ENCODE measurements around the gene C16orf78. TPM values are rescaled to one million over a fixed set of nuclear protein-coding genes. Genes with fewer than 3 reads are reported as not detected.
"Not testable (repeated sequence)": the region's sequence is repeated elsewhere in the genome, so short reads cannot be mapped to it uniquely, and the experiment has no call there.

C16orf78 gene
- total RNA-seq, 1 donor from 2014 or later = not detected

DNA sequence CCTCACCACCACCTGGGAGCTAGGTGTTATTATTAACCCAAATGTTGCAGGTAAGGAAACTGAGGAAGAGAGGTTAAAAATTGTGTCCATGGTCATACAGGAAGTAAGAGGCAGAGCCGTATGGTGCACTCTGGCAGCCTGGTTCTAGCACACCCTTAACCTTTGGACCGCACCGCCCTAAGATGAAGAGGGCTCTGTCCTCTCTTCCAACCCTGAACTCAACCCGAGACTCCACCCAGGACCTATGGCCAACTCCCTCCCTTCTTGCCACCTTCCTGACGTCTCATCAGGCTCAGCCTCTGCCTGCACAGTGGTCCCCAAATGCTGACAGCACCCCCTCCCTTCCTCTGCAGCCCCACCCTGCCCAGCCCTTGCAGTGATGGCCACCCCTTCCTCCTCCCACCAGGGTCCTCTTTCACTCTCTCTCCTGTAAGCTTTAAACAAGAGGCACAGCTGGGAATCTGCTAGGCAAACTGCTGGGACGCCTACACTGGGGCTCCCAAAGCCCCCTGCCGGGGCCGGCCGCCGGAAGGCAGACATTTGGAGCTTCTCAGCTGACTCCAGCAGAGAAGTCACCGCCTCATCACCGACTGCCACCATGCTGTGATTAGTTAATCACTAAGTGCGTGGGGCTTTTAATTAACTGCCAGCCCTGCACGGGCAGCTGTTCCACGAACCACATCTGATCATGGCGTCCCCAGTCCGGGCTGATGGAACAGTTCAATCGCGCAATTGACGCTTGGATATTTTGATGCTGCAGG lies 16.7 kb upstream of the C16orf78 start:
- no peak for DNase-seq (ENCODE audit: extremely low spot score in 2 of 2)

DNA sequence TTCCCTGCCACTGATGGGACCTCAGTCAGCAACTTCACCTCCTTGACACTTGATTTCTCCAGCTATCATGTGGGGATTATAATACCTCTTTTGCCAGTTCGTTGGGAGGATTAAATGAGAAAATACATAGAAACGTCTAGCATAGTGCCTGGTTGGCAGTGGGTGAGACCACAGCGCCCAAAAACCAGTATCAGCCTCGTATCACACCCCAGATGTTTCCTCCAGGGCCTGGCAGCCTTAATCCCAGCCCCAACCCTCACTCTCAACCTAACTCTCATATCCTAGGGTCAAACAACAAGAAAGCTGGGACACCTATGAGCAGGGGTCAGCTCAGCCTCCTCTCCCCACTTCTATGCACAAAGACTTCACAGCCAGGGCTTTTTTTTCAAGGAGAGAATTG lies 14.0 kb upstream of the C16orf78 start:
- no peak overlapping the region for H3K27ac ChIP-seq
- intact Hi-C loops (cut with DNase I) = loop anchor here (10.0 kb wide), 1 partner anchor 665 kb away; no protein-coding TSS in a partner anchor
- no peak for DNase-seq (ENCODE audit: extremely low spot score in 2 of 2)
- H3K4me1 ChIP-seq = no peaks in the 10 kb centered on the region
- no peak overlapping the region for H3K4me3 ChIP-seq
- H3K36me3 ChIP-seq = no peaks in the 10 kb centered on the region
- H3K27me3 ChIP-seq = no peaks in the 10 kb centered on the region
- TF ChIP-seq POLR2A (IDR thresholded peaks at IDR 0.05) (no peak), POLR2AphosphoS5 (IDR thresholded peaks at IDR 0.05; ENCODE audit: insufficient read depth in 1 of 2, low read depth in 1 of 2) (no peak)
- TF ChIP-seq, protein P1, sequence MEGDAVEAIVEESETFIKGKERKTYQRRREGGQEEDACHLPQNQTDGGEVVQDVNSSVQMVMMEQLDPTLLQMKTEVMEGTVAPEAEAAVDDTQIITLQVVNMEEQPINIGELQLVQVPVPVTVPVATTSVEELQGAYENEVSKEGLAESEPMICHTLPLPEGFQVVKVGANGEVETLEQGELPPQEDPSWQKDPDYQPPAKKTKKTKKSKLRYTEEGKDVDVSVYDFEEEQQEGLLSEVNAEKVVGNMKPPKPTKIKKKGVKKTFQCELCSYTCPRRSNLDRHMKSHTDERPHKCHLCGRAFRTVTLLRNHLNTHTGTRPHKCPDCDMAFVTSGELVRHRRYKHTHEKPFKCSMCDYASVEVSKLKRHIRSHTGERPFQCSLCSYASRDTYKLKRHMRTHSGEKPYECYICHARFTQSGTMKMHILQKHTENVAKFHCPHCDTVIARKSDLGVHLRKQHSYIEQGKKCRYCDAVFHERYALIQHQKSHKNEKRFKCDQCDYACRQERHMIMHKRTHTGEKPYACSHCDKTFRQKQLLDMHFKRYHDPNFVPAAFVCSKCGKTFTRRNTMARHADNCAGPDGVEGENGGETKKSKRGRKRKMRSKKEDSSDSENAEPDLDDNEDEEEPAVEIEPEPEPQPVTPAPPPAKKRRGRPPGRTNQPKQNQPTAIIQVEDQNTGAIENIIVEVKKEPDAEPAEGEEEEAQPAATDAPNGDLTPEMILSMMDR (IDR thresholded peaks at IDR 0.05) = no peak
- H3K9me3 ChIP-seq = no peaks in the 10 kb centered on the region

More for the DNA sequence above, 16.7 kb upstream of the C16orf78 start:
- Histone ChIP-seq H3K4me1 (no peaks in the 10 kb centered on the region), H3K27me3 (no peaks in the 10 kb centered on the region), H3K27ac (no peak overlapping the region), H3K9me3 (no peaks in the 10 kb centered on the region), H3K4me3 (no peak overlapping the region), H3K36me3 (no peaks in the 10 kb centered on the region)
- intact Hi-C loops (cut with DNase I) = loop anchor here (10.0 kb wide), 1 partner anchor 662 kb away; no protein-coding TSS in a partner anchor
- no peak for TF ChIP-seq POLR2AphosphoS5 (IDR thresholded peaks at IDR 0.05; ENCODE audit: insufficient read depth in 1 of 2, low read depth in 1 of 2)
- TF ChIP-seq POLR2A (IDR thresholded peaks at IDR 0.05) = no peak

DNA sequence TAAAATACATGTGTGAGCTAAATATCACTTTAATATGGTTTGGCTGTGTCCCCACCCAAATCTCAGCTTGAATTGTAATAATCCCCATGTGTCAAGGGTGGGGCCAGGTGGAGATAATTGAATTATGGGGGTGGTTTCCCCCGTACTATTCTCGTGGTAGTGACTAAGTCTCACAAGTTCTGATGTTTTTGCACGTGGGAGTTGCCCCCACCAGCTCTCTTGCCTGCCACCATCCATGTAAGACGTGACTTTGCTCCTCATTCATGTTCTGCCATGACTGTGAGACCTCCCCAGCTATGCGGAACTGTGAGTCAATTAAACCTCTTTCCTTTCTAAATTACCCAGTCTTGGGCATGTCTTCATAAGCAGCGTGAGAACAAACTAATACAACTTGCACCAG lies 11.9 kb upstream of the C16orf78 start:
- DNase-seq (ENCODE audit: extremely low spot score in 2 of 2); H3K4me3 ChIP-seq; H3K9me3 ChIP-seq; intact Hi-C loops (cut with DNase I); H3K4me1 ChIP-seq; H3K36me3 ChIP-seq; H3K27ac ChIP-seq; H3K27me3 ChIP-seq: not testable (repeated sequence)

DNA sequence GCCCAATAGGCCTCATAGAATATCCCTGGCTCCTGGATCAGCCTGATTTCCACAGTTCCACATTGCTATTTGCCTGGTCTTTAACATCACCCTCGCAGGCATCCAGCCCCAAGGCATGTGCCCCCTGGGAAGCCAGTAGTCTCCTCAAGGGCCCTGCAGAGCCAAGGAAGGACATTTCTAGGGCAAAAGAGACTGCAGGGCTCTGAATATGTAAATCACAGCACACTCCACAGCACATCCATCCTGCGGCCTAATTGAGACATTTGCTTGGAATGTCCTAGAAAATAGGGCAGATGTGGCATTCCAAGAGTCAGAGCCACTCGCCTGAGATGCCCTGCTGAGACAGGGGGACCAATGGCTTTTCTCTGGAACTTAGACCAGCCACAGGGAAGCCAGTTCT lies 11.4 kb upstream of the C16orf78 start:
- TF ChIP-seq POLR2AphosphoS5 (IDR thresholded peaks at IDR 0.05; ENCODE audit: insufficient read depth in 1 of 2, low read depth in 1 of 2) (no peak), POLR2A (IDR thresholded peaks at IDR 0.05) (no peak)
- TF ChIP-seq, protein P1 (IDR thresholded peaks at IDR 0.05) = no peak
- Histone ChIP-seq H3K27me3 (no peaks in the 10 kb centered on the region), H3K4me3 (no peak overlapping the region), H3K36me3 (no peaks in the 10 kb centered on the region), H3K4me1 (no peaks in the 10 kb centered on the region), H3K27ac (no peak overlapping the region), H3K9me3 (no peaks in the 10 kb centered on the region)
- intact Hi-C loops (cut with DNase I) = no loop called here
- DNase-seq (ENCODE audit: extremely low spot score in 2 of 2) = peak in 1 of 2 donors; percentile 67

DNA sequence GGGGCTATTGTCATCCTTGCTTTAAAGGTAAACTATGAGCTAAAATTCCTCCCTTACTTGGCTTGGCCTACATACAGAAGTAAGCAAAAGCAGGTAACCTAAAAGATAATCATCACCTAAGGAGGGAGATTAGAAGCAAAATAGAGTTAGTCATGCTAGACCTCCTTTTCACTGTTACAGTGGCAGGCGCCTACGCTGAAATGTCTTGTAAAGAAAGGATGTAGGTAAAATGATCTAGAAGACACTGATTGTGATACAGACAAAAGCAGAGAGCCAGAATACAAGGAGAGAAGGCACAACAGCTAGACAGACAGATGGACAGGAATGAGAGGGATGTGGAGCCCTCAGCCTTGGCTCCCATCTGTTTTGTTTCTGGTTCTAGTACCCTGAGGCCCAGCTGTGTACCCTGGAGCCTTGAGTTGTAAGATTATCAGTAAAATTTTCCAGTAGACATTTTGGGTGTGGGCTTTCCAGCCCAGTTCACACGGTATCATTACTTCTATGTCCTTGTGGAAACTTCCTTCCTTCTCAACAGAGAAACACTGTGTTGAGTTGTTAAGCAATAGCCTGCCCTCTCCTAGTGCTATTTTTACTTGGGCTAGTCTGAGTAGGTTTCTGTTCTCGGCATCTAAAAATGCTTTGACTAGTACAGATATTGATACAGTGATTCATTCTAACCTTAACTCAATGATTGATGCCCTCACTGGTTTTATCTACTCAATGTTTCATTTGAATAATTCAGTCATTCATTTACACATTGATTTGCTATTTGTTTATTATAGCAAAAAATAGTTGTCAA lies 7.7 kb upstream of the C16orf78 start:
- peak in 1 of 2 donors; percentile 32 for DNase-seq (ENCODE audit: extremely low spot score in 2 of 2)
- Histone ChIP-seq H3K4me3 (no peak overlapping the region), H3K4me1 (no peaks in the 10 kb centered on the region), H3K27ac (no peak overlapping the region), H3K36me3 (no peaks in the 10 kb centered on the region), H3K9me3 (no peaks in the 10 kb centered on the region), H3K27me3 (no peaks in the 10 kb centered on the region)
- no peak for TF ChIP-seq POLR2A (IDR thresholded peaks at IDR 0.05)
- no peak for TF ChIP-seq POLR2AphosphoS5 (IDR thresholded peaks at IDR 0.05; ENCODE audit: insufficient read depth in 1 of 2, low read depth in 1 of 2)
- TF ChIP-seq, protein P1 (IDR thresholded peaks at IDR 0.05) = no peak
- intact Hi-C loops (cut with DNase I) = no loop called here

All from vagina (tissue), 2 donors.